ENCODE results near the gene FBXO15.

The FBXO15 gene

GRCh38 chr18:74147779-74148542 is at the start of gene FBXO15, which contains the start of gene TIMM21:
TSS of gene FBXO15 (minus strand) at chr18:74147834. CDS start at chr18:74147785, 49 bp downstream.
TSS of gene TIMM21 (plus strand) at chr18:74148523. CDS start at chr18:74148809, 286 bp downstream.
- DNase-seq: peak; percentile 93

GRCh38 chr18:74196220-74197119 is 48.8 kb upstream of the FBXO15 start:
- peak; percentile 28 for DNase-seq

GRCh38 chr18:74194691-74195090 is 47.1 kb upstream of the FBXO15 start:
- no peak for DNase-seq

- DNase-seq: no peak
These were observed 43.9 kb upstream of the FBXO15 start for GRCh38 chr18:74191577-74191976.

GRCh38 chr18:74190086-74190485 is 42.5 kb upstream of the FBXO15 start:
- no peak for DNase-seq

GRCh38 chr18:74186661-74187060 is 39.0 kb upstream of the FBXO15 start:
- no peak for DNase-seq

GRCh38 chr18:74185860-74186259 is 38.2 kb upstream of the FBXO15 start:
- no peak for DNase-seq

- DNase-seq: no peak
These were observed 37.2 kb upstream of the FBXO15 start for GRCh38 chr18:74184875-74185274.

GRCh38 chr18:74183130-74183529 is 35.5 kb upstream of the FBXO15 start:
- DNase-seq: no peak

- no peak for DNase-seq
These were observed 34.7 kb upstream of the FBXO15 start for GRCh38 chr18:74182335-74182734.

- no peak for DNase-seq
These were observed 32.1 kb upstream of the FBXO15 start for GRCh38 chr18:74179623-74180199.

- DNase-seq: no peak
These were observed 31.2 kb upstream of the FBXO15 start for GRCh38 chr18:74178884-74179283.

GRCh38 chr18:74175658-74176057 is 28.0 kb upstream of the FBXO15 start:
- no peak for DNase-seq

- no peak for DNase-seq
These were observed 25.8 kb upstream of the FBXO15 start for GRCh38 chr18:74173434-74173750.

- no peak for DNase-seq
These were observed 25.2 kb upstream of the FBXO15 start for GRCh38 chr18:74172697-74173433.

GRCh38 chr18:74171910-74172606 is 24.4 kb upstream of the FBXO15 start:
- no peak for DNase-seq

GRCh38 chr18:74166386-74166785 is 18.8 kb upstream of the FBXO15 start:
- DNase-seq: no peak

- DNase-seq: no peak
These were observed 15.5 kb upstream of the FBXO15 start for GRCh38 chr18:74163019-74163660.

- no peak for DNase-seq
These were observed 7.6 kb upstream of the FBXO15 start for GRCh38 chr18:74155276-74155675.

- DNase-seq: no peak
These were observed 7.1 kb upstream of the FBXO15 start for GRCh38 chr18:74154716-74155115.

GRCh38 chr18:74153793-74154192 is 6.2 kb upstream of the FBXO15 start:
- DNase-seq: no peak

- no peak for DNase-seq
These were observed 5.7 kb upstream of the FBXO15 start for GRCh38 chr18:74153377-74153776.

Measured in activated CD4-positive, alpha-beta T cell treated with anti-CD3 and anti-CD28 coated beads for 1 hour (primary cell).